Measurements from ENCODE around the gene INO80.
"Not testable (repeated sequence)": the region's sequence is repeated elsewhere in the genome, so short reads cannot be mapped to it uniquely, and the experiment has no call there.

Gene INO80

DNA sequence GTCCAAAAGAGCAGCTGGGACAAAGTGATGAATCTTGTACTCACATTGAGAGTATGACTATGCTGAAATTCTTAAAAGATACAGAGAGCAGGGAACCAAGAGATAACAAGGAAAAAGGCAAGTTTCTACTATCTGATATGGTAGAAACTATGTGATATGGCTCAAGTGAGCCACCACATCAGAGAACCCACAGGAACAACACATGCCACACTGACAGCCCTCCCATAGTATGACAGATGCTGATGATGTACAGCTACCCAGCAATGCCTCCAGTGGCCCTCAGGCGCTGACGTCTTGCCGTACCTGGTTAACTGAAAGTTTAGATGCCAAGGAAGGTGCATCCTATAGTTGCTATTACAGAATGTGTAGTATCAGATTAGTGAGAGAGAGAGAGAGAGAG, 120.4 kb downstream of the INO80 start:
- DNase-seq = no peak

DNA sequence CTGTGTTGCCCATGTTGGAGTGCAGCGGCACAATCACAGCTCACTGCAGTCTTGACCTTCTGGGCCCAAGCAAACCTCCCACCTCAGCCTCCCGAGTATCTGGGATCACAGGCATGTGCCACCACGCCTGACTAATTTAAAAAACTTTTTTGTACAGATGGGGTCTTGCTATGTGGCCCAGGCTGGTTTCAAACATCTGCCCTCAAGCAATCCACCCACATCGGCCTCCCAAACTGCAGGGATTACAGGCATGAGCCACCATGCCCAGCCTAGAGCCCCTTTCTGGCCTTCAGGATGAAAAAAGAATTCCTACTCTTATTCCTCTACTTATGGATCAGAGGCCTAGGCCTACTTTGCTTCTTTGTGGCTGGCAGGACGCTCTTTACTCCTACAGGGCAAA, 123.3 kb downstream of the INO80 start:
- DNase-seq = no peak

DNA sequence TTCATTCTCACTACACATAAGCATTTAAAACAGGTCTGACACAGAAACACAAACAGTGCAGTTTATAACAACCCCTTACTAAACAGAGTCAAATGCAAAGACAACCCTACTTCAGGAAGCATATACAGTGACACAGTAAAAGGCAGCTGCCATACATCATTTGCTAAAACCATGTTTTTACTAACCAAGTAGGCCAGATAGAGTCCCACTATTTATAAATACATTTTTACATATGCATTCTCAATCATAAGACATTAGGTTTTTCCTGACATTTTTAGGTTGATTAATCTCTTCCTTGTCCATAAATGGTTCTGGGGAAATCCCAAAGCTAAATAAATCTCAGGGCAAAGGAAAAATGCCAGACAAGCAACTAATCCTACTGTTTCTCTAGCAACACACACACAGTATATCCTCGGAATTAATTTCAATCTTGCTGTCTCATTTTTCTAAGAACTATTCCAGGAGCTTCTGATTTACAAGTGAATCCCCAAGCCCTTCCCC, 123.8 kb downstream of the INO80 start:
- DNase-seq = no peak

DNA sequence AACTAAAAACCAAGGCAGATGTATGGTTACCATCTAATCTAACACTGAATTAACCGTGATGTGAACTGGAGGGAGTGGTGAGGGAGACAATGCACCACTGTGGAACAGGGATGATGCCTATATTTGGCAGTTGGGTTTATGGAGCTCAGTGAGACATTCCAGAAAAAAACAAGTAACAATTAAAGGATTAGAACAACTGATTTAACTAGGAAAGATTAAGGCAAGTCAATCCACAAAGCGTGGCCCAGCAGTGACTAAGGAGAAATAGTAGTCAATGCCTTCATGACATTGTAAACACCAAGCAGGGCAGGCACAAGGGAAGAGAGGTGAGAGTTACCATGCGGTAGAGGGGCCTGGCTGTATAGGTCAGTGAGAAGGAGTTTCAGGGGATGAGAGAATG, 124.7 kb downstream of the INO80 start:
- no peak for DNase-seq

DNA sequence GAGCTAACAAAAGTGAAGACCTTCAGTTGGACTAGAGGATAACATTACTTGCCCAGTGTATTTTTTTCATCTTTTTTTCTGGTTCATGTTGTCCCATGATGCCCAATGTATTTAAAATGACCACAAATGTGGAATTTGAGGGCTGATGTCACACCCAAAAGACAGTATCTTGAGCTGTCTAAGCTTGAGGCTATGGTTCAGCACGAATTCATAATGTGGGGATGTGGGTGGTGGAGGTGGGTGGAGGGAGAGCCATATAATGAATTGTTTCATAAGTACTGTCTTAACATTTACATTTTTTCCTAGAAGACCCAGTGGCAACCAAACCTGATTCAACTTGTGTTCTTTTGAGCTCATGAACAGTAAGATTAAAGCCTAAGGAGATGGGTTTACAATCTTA, 125.3 kb downstream of the INO80 start:
- no peak for DNase-seq

DNA sequence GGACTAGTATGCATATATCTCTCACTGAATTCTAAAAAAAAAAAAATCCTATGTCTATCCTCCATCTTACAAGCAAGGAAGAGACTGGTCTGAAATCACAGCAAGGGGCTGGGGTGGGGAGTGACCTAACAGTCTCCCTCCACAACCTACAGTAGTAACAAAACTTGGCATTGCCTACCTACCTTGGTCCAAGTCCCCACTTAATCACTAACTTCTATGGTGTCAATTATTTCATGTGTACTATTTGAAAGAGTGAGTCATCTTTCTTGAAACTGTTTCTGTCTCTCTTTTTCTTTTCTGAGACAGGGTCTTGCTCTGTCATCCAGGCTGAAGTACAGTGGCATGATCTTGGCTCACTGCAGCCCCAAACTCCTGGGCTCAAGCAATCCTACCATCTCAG, 126.0 kb downstream of the INO80 start:
- DNase-seq = no peak

DNA sequence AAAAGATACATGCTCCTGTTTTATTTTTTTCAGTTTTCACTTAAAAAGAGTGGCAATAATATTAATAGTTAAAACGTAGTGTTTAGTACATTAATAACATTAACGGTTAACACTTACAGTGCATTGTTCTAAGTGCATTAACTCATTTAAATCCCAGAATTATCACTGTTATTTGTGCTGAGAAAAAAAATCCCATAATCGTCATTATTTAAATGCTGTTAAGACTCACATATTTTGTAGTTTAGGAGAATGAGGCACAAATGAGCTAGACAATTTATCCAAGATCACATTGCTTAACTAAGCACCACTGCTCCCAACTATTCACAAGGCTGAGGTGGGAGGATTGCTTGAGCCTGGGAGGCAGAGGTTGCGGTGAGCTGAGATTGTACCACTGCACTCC, 127.9 kb downstream of the INO80 start:
- DNase-seq = no peak

DNA sequence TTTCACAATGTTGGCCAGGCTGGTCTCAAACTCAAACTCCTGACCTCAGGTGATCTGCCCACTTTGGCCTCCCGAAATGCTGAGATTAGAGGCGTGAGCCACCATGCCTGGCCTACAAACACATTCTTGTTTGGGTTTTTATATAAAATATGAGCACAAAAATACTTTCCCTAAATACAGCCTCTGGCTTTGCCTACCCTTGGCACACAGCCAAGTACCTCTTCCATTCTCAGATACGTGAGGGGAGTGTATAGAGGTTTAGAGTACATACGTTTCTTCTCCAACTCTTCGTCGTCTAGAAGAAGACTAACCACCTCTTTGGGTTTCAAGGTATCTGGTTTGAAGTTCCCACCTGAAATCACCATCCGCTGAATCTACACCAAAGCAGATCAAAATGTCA, 129.3 kb downstream of the INO80 start:
- DNase-seq = no peak

DNA sequence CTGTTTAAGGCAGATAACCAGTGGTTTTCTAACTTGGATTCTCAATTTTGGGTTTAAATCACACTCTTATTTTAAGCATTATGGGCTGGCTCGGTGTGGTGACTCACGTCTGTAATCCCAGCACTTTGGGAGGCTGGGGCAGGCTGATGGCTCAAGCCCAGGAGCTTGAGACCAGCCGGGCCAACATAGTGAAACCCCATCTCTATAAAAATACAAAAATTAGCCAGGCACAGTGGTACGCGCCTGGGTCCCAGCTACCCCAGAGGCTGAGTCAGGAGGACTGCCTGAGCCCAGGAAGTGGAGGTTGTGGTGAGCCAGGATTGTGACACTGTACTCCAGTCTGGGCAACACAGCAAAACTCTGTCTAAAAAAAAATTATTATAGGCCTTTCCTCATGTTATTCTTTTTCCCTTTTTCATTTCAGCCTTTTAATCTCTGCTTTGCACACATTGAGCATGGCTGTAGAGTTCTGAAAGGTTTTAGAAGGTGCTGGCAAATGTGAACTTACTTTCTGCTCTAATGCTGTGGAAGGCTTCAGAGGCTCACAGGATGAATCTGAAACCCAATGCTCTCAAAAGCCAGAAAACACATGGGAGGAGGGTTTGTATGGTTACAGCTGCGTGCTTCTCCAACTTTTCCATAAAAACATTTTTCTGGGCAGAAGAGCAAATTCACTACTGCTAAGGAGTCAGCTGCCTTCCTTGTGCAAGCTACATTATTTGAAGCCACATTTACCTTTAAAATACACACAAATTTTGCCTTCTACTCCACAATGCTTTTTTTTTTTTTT, 130.3 kb downstream of the INO80 start:
- DNase-seq = no peak

DNA sequence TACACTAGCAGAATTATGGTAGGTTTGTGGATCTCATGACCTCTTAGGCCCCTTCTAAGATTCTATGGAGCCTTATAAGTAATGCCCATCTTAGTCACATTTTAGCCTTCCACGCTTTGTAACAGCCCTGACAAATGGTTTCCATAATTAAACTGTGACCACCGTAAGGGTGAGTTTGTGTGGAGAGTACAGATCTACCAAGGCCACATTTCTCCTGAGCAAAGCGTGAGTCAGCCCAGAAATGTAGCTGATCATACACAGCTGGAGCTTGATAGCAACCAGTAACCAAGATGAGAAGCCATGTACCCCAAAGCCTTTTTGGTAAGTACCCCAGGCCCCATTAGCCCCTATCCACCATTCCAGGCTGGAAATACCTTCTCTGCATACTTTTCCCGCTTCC, 131.1 kb downstream of the INO80 start:
- DNase-seq = no peak

DNA sequence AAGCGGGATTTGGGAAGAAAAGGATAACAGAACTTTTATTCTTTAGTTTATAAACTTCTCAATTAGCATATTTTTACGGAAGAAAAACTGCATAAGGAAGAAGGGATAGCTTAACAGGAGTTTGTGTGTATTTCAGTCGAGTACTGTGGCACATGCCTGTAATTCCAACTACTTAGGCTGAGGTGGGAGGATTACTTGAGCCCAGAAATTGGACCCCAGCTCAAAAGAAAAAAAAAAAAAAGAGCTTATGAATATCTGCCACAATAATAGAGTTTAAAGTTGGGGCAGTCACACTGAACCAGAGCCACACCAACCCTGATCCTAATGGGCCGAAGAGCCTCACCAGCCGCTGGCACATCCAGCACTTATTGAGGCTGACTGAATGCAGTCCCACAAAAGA, 131.7 kb downstream of the INO80 start:
- DNase-seq = no peak

DNA sequence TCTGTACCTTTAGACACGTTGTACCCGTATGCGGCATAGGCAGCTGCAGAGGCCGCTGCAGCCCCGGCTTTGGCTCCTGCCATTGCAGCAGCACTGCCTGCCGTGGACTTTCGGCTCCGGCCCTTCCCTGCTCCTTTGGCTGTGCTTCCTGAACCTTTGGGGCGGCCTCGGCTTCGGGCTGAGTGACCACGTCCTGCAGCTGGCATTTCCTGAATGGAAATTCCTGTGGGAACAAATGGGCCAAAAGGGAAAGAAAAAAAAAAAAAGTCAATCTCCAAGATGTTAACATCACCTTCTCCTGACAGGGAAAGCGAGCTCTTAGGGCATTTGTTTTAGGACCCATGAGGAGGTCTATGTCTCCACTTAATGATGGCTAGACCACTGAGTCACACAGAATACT, 133.2 kb downstream of the INO80 start:
- no peak for DNase-seq

DNA sequence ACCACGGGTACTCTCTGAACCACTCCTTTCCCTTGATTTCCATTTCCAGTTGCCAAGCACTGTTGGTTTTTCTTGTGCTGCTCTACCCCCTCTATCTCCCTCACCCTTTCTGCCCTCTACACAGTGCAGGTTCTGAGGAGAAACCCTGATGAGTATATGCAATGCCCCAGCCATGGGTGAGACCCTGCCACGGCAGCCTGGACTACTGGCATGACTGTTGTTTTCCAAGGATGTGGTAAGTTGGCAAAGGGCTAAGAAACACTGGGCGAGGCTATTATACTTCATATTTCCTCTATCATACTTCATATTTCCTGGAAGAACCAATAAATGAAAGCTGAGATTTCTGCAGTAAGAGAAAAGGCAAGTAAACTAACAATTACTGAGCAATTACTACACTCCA, 134.9 kb downstream of the INO80 start:
- no peak for DNase-seq

DNA sequence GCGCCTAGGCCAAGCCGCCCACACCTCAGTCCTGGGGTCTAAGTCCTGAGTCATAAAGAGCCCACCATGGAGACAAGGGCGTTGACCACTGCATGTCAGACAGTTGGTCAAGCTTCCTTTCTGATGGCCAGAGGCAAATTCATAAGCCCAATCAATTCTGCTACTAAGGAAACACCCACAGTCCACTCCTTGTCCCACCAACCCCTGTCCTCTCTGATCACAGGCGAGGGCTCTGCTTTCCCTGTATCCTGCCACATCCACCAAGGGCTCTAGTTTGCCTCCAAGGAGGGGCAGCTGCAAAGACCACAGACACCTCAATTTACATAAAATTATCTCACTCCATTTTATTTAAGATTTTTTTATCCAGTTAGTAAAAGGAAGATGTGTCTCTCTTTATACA, 137.5 kb downstream of the INO80 start:
- no peak for DNase-seq

DNA sequence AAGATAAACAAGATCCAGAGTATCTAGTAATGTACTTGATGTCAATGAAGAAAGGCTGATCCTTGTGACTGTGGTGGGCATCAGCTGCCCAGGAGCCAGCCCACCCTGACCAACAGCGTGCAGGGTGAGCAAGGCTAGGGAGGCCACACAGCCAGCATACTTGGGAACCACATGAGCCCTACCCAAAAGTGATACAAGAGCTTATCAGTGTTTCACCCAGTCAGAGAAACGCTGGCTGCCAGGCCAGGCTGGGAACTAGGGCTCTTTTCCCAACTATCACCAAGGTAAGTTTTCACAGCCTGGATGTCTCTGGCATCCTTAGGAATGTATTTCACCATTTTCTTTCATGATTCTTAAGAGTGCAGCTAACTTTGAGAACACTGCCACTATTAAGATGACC, 137.9 kb downstream of the INO80 start:
- DNase-seq = no peak

DNA sequence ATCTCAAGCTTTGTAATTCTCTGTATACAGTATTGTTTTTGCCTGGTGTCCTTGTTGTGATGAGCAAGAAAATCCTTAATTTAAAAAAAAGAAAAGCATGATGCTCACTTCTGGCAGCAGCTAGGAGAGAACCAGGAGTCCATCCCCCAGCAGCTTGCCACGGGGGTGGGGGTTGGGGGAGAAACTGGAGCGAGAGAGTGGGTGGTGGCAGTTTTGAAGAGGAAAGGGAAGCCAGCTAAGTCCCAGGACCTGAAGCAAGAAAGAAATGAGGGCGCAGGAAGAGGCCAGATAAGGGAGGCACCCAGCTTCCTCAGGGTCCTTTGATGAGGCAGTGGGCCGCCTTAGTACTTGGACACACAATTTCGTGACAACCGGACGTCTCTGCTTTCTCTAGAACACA, 139.3 kb downstream of the INO80 start:
- no peak for DNase-seq

DNA sequence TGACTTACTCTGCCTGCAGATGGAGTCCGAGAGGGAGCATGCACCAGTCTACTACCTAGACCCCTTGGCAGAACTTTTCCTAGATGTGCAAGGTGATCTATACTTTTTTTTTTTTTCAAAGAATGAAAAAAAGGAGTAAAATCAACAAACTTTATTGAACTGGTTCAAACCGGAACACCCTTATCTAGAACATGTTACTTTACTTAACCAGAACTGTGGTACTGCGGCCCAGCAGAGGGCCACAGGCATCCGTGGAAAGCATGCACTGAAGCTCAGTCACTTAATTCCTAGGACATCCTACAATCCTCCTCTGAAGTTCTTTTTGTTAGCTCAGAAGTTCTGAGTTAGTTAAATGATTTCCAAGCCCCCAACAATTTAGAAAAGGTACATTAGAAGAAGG, 141.2 kb downstream of the INO80 start:
- DNase-seq = no peak

DNA sequence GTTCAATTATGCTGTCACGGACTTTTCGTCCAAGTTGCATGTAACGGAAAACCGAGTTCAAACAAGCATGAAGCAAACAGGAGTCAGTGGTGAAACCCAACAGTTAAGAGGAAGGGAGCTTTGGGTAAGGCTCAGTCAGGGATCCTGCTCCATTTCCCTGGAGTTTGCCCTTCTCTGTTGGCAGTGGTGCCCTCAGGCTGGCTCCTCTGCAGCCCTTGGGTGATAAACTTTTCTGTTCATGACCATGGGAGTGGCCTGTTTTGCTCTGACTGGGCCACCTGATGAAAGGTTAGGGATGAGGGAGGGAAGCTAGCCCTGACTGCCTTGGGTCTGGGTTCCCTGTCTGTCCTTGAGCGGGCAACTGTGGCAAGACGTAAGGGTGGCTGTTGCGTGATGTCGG, 146.7 kb downstream of the INO80 start:
- no peak for DNase-seq

DNA sequence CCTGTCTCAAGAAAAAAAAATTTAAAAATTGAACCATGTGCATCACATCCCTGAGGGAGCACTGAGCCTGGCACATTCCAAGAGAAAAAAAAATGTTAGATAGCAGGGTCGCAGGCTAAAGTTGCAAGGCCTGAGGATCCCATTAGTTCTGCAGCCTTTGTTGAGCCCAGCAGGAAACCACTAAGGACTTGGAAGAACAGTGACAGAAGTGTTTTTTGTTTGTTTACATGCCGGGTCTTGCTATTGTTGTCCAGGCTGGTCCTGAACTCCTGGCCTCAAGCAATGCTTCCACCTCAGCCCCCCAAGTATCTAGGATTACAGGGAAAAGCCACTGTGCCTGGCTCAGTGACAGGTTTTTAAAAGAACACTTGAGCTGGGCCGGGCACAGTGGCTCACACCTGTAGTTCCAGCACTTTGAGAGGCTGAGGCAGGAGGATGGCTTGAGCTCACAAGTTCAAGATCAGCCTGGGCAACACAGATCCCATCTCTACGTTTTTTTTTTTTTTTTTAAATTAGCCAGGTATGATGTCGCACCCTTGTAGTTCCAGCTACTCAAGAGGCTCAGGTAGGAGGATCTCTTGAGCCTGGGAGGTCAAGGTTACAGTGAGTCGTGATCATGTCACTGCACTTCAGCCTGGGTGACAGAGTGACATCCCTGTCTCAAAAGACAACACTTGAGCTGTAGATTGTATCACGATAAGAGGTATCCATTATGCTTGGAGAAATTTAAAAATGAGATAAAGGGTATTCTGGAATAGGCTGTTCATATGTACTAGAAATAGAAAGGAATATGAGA, 147.6 kb downstream of the INO80 start:
- DNase-seq = no peak

DNA sequence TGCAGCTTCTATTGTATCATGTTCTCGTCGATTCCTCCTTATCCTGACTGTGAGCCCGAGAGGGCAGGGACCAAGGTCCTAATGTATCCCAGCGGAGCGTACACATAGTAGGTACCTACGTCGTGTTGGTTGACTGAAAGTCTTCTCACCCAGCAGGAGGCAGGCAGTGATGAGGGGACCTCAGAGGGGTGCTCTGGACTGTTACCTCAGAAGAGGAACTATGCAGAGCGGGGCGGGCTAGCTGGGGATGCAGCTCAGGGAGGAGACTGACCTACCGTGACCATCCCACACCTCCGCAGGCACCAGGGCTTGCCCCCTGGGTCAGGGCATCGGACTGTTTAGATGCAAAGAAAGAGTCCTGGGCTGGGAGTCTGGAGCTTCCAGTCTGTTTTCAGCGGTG, 151.4 kb downstream of the INO80 start:
- DNase-seq = no peak

DNA sequence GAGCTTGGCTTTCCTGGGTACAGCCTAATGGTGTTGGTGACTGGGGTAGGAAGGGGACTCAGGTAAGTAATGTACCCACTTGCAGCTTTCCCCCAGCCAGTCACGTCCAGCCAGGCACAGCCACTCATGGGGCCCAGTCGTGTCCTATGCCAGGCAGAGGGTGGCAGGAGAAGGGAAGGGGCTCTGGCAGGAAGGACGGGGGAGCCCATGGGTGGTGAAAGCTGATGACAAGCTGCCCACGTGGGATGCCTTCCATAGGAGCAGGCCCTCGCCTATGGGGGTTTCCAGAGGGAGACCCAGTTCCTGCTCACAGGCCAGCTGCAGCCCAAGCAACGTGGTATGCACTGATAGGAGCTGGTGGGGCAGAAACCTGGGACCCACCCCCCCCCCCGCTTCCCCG, 152.1 kb downstream of the INO80 start:
- DNase-seq = no peak

DNA sequence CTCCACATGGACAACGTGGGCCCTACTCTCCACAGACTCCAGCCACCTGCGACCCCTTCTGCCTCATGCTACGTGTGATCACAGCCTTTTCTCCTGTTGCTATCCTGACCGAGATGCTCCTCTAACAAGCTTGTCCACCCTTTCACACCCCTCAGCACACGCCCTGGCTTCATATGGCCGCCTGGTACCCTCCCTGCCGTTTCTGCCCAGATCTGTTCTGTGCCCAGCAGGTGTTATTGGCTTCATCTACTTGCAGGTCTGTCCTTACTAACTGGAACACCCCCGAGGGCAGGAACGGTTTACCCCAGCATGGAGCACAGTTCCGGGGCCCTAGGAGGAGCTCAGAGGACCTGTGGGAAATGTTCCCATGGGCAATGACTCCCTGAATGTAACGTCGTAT, 152.9 kb downstream of the INO80 start:
- DNase-seq = no peak

DNA sequence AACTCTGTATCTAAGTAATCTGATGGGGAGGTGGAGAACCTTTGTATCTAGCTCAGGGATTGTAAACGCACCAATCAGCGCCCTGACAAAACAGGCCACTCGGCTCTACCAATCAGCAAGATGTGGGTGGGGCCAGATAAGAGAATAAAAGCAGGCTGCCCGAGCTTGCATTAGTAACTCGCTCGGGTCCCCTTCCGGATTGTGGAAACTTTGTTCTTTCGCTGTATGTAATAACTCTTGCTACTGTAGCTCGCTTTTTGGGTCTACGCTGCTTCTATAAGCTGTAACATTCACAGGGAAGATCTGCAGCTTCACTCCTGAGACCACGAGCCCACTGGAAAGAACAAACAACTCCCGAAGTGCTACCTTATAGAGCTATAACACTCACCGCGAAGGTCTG, 153.8 kb downstream of the INO80 start:
- DNase-seq = not testable (repeated sequence)

DNA sequence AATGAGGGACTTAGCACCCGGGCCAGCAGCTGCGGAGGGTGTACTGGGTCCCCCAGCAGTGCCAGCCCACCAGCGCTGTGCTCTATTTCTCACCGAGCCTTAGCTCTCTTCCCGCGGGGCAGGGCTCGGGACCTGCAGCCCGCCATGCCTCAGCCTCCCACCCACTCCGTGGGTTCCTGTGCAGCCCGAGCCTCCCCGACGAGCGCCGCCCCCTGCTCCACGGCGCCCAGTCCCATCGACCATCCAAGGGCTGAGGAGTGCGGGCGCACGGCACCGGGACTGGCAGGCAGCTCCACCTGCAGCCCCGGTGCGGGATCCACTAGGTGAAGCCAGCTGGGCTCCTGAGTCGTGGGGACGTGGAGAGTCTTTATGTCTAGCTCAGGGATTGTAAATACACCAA, 154.3 kb downstream of the INO80 start:
- DNase-seq = not testable (repeated sequence)

All from CD4-positive, alpha-beta T cell treated with Interleukin-17A for 4 hours (primary cell).